BE2C (cell line): ENCODE results near the gene RIMBP3C.
"Not testable (repeated sequence)": the region's sequence is repeated elsewhere in the genome, so short reads cannot be mapped to it uniquely, and the experiment has no call there.

Source experiments
- DNase-seq: peaks from one replicate; pipeline ENCODE4 v3.0.0-alpha.2; 2020
- H3K27me3 ChIP-seq: fragments of 250-450 bp; sonication (Bioruptor Pico); 2 replicates; pipeline ENCODE4 v1.5.1; 2020; ENCODE audit warnings: mild to moderate bottlenecking
- H3K36me3 ChIP-seq: fragments of 250-450 bp; sonication (Bioruptor Pico); 2 replicates; pipeline ENCODE4 v1.5.1; 2020; ENCODE audit warnings: mild to moderate bottlenecking
- H3K4me1 ChIP-seq: fragments of 250-450 bp; sonication (Bioruptor Pico); 2 replicates; pipeline ENCODE4 v1.5.1; 2020
- H3K4me3 ChIP-seq: 2 replicates; pipeline ENCODE4 v1.5.1; 2011; ENCODE audit warnings: low read depth, low read length
- H3K9me3 ChIP-seq: fragments of 250-450 bp; sonication (Bioruptor Pico); 2 replicates; pipeline ENCODE4 v1.5.1; 2020
- TF ChIP-seq, protein P1 (sequence below): IDR thresholded peaks from 2 replicates; pipeline ENCODE4 v1.5.1; 2012; ENCODE audit warnings: mild to moderate bottlenecking, low read depth, low read length

Gene RIMBP3C

DNA sequence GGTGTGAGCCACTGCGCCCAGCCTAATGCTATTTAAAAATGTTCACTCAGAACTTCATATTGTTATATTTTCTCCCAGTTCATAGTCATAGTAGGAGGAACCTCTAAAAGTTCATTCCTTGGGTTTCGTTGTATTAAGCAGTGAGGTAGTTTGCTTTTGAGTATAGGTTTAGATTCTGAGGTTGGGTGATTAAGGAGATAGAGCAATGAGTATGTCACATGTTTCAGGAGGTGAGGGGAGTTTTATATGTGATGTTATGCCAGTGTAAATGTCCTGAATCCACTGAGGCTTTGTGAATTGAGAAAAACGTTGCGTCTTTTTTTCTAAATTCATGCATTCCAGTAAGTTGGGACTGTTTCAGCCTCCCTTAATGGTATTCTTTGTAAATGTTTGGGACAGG lies 20.4 kb upstream of the RIMBP3C start:
- no peaks in the 10 kb centered on the region for H3K9me3 ChIP-seq
- no peak for DNase-seq
- peaks cover 20% of the 10 kb centered on the region for H3K36me3 ChIP-seq
- TF ChIP-seq, protein P1, sequence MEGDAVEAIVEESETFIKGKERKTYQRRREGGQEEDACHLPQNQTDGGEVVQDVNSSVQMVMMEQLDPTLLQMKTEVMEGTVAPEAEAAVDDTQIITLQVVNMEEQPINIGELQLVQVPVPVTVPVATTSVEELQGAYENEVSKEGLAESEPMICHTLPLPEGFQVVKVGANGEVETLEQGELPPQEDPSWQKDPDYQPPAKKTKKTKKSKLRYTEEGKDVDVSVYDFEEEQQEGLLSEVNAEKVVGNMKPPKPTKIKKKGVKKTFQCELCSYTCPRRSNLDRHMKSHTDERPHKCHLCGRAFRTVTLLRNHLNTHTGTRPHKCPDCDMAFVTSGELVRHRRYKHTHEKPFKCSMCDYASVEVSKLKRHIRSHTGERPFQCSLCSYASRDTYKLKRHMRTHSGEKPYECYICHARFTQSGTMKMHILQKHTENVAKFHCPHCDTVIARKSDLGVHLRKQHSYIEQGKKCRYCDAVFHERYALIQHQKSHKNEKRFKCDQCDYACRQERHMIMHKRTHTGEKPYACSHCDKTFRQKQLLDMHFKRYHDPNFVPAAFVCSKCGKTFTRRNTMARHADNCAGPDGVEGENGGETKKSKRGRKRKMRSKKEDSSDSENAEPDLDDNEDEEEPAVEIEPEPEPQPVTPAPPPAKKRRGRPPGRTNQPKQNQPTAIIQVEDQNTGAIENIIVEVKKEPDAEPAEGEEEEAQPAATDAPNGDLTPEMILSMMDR = no peak
- H3K27me3 ChIP-seq = no peaks in the 10 kb centered on the region
- H3K4me3 ChIP-seq = no peak overlapping the region
- no peaks in the 10 kb centered on the region for H3K4me1 ChIP-seq

DNA sequence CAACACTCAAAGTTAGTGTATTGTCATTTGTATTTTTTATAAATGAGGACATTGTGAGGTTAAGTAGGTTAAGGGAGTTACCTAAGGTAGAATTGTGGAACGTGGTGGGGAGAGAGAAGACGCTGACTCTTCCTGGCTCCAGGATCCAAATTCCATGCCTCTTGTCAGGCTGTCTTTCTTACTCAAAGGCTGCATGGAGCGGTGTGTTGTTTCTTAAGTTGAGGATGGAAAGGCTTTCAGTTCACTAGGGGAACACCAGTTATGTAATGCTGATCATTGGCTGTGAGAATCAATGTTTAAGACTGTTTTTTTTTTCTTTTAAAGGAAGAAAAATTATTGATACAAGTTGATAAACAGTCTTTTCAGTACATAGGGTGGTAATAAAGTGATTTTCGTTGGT lies 19.1 kb upstream of the RIMBP3C start:
- peaks cover 20% of the 10 kb centered on the region for H3K36me3 ChIP-seq
- no peak for DNase-seq
- H3K27me3 ChIP-seq = no peaks in the 10 kb centered on the region
- TF ChIP-seq, protein P1 = no peak
- H3K4me1 ChIP-seq = no peaks in the 10 kb centered on the region
- H3K4me3 ChIP-seq = no peak overlapping the region
- no peaks in the 10 kb centered on the region for H3K9me3 ChIP-seq

DNA sequence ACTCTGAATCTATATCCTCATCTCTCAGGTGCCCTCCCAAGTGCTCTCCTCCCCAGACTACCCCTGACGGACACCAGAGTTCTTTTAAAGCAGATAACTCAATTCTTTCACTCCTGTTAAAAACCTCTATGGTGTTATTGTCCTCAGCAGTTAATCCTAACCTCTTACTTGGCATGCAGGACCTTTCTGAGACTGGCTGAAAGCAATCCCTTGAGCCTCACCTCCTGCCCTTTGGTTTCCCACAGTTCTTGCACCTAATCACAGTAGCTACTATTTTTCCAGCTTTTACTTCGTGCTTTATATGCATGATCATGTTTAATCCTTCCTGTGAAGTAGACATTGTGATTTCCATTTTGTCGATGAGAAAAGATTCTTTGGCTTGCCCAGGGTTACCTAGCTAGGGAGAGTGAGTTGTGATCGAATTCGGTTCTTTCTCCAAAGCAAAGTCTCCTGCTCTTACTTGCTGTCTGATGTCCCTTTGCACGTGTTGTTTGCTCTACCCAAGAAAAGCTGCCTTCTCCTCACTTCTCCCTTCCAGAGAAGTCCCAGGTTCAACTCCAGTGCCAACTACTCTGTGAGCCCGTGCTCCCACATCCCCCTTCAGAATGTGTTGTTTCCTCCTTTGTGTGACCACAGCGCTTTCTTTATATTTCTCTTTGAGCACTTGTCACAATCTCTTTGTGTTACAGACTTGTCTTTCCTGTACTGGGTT lies 18.4 kb upstream of the RIMBP3C start:
- TF ChIP-seq, protein P1 = no peak
- Histone ChIP-seq H3K36me3 (peaks cover 17% of the 10 kb centered on the region), H3K4me3 (peak overlapping the region; percentile 98), H3K9me3 (no peaks in the 10 kb centered on the region), H3K4me1 (no peaks in the 10 kb centered on the region), H3K27me3 (no peaks in the 10 kb centered on the region)
- DNase-seq = no peak

DNA sequence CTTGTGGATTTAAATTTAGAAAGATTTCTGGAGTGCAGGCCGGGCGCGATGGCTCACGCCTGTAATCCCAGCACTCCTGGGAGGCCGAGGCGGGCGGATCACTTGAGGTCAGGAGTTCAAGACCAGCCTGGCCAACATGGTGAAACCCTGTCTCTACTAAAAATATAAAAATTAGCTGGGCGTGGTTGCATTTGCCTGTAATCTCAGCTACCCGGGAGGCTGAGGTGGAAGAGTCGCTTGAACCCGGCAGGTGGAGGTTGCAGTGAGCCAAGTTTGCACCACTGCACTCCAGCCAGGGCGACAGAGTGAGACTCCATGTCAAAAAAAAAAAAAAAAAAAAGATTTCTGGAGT lies 17.8 kb upstream of the RIMBP3C start:
- H3K4me1 ChIP-seq, DNase-seq, H3K9me3 ChIP-seq: not testable (repeated sequence)

DNA sequence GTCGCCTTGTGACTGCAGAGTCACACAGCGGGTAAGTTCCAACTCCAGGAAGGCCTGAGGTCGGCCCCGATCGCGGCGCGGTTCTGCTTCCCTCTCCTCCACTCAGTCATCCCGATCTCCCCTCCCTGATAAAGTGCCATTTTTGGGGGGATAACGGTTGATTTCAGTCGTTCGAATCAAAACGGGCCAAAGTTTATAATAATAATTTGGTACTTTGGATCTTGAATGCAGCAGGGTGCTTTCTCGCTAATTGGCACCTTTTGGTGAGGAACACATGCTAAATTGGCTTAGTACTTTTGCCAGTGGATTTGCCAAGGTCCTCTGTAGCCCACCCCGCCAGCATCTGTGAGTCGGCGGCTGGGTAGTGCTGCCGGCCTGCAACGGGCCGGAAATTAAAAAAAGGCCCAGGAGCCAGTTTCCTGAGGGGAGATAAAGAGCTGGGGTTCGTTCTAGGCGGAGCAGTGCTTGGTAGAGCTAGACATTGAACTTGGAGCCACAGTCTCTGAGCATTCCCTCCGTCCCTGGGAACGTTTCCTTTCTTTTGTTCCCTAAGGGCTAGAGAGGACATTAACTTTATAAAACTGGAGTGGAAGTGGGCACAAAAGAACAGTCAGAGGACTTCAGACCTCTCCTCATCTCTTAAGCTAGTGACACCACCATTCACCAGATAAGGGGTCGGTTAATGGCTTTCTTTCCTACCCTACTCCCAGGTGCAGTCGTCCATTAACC lies 17.2 kb upstream of the RIMBP3C start:
- DNase-seq = peak; percentile 37
- H3K36me3 ChIP-seq = peaks cover 16% of the 10 kb centered on the region; the same call in 1 of the 2 replicates
- TF ChIP-seq, protein P1 = no peak

More for the DNA sequence above, 17.8 kb upstream of the RIMBP3C start:
- H3K27me3 ChIP-seq = not testable (repeated sequence)
- Histone ChIP-seq H3K4me3 (peak overlapping the region; percentile 98), H3K36me3 (peaks cover 16% of the 10 kb centered on the region; the same call in 1 of the 2 replicates)

DNA sequence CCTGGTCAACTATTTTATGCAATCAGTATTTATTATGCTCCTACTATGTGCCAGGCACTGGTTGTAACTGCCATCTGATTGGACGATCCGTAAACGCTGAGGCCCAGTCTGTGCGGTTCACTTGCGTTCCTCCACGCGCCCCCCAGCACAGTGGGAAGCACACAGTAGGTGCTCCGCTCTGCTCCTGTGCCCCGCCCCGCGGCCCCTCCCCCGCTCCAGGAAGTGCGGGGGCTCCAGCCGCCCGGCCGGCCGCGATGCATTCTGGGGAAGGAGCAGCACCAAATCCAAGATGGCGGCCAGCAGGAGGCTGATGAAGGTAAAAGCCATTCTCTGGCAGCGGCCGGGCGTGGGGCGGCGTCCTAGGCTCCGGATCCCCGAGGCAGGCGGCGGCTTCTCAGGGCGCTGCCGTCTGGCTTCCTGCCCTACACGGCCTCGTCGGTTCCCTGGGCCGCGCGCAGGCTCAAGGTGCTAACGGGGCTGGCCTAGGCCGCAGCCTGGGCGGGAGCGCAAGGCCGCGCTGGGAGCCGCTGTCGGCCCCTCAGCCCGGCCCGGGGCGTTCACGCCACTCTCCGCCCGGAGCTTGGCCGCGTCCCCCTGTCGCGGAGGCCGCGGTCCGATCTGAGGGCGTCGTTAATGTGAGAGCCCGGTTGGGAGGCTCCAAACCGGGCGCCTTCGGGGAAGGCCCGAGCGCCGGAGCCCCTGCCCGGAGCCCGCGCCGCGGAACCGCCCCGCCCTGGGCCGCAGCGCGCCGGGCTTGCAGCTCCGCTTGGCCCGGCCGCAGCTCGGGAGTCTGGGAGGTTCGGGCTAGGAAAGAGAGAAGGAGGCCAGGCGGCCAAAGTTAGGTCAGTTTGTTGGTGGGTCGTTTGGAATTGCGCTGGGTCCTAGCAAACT lies 16.4 kb upstream of the RIMBP3C start, which contains the start of gene UBE2L3:
Gene UBE2L3, plus strand, starts transcription at position 259 of the 891 bp plus-strand sequence. Its CDS starts 31 bp downstream, at position 290.
- Histone ChIP-seq H3K4me3 (peak within 1 kb of the TSS; percentile 98), H3K4me1 (no peaks in the 10 kb centered on the region), H3K9me3 (no peaks in the 10 kb centered on the region), H3K27me3 (no peaks in the 10 kb centered on the region), H3K36me3 (peaks cover 11% of the 10 kb centered on the region; the same call in 1 of the 2 replicates)
- peak; percentile 89 for DNase-seq
- TF ChIP-seq, protein P1 = no peak

More for the DNA sequence above, 17.2 kb upstream of the RIMBP3C start:
- Histone ChIP-seq H3K4me3 (peak overlapping the region; percentile 98), H3K27me3 (no peaks in the 10 kb centered on the region), H3K4me1 (no peaks in the 10 kb centered on the region), H3K9me3 (no peaks in the 10 kb centered on the region)
